Gastroesophageal sphincter (tissue), 4 donors: ENCODE measurements around the gene SIVA1. TPM values are rescaled to one million over a fixed set of nuclear protein-coding genes. Genes with fewer than 3 reads are reported as not detected.

Source experiments
- ATAC-seq: fragments of 150-250 bp; one replicate; pipeline ENCODE4 v1.9.1; 2016; ENCODE audit warnings: mild to moderate bottlenecking, moderate library complexity
- H3K27ac ChIP-seq, 4 donors: fragments of 200-600 bp; sonication (generic) in 3 of 4; 1 replicate in 3 of 4; 2 replicates in 1 of 4; pipeline ENCODE4 v1.5.1; 2016 to 2019
- H3K27me3 ChIP-seq: fragments of 200-600 bp; sonication (generic); one replicate; pipeline ENCODE4 v1.5.1; 2019
- H3K36me3 ChIP-seq, 2 donors: fragments of 200-600 bp; sonication (generic); one replicate each; pipeline ENCODE4 v1.5.1; 2019; ENCODE audit warnings: control low read depth in 1 of 2
- H3K4me1 ChIP-seq, 3 donors: fragments of 200-600 bp; sonication (generic); 1 replicate in 2 of 3; 2 replicates in 1 of 3; pipeline ENCODE4 v1.5.1; 2016 to 2019; ENCODE audit warnings: control low read depth in 2 of 3
- H3K4me3 ChIP-seq, 2 donors: fragments of 200-600 bp; sonication (generic); one replicate each; pipeline ENCODE4 v1.5.1; 2019; ENCODE audit warnings: mild to moderate bottlenecking in 1 of 2, moderate library complexity in 1 of 2
- H3K9me3 ChIP-seq, 3 donors: fragments of 200-600 bp; sonication (generic); one replicate each; pipeline ENCODE4 v1.5.1; 2017 to 2019; ENCODE audit warnings: control low read depth in 2 of 3
- EP300 ChIP-seq: sonication (generic); formaldehyde crosslinking; IDR thresholded peaks from one replicate; pipeline ENCODE4 v1.6.1; 2017; ENCODE audit warnings: antibody characterized with exemption, mild to moderate bottlenecking
- POLR2A ChIP-seq, 2 donors: fragments of 450-650 bp; IDR thresholded peaks; one replicate each; pipeline ENCODE4 v1.6.1; 2017; ENCODE audit warnings: antibody characterized with exemption in 2 of 2, mild to moderate bottlenecking in 2 of 2, moderate library complexity in 1 of 2
- POLR2AphosphoS5 ChIP-seq: sonication (generic); formaldehyde crosslinking; IDR thresholded peaks from one replicate; pipeline ENCODE4 v1.6.1; 2017; ENCODE audit warnings: antibody characterized with exemption
- WGBS, 2 donors: methylation state at CpG; one replicate each; pipeline ENCODE4 v1.1.5; 2018; ENCODE audit warnings: low coverage in 1 of 2; 5-methylcytosine and 5-hydroxymethylcytosine counted together
- total RNA-seq, 4 donors: library from RNA; depleted of rRNA; stranded (reverse); fragments of >200 nt; gene quantifications; one replicate each; pipeline ENCODE4 v1.1.0, GENCODE V29; 2016
- TF ChIP-seq, protein P1 (sequence below), 4 experiments: fragments of 200-600 bp in 2 of 4; fragments of 450-650 bp in 2 of 4; sonication (generic) in 1 of 4; IDR thresholded peaks; one replicate each; pipeline ENCODE4 v1.5.1; 2017 to 2019; ENCODE audit warnings: antibody characterized with exemption in 4 of 4, mild to moderate bottlenecking in 2 of 4, moderate library complexity in 2 of 4

The SIVA1 gene
- total RNA-seq, 4 donors from 2014 or later: 188 to 513 (median 363) TPM

DNA sequence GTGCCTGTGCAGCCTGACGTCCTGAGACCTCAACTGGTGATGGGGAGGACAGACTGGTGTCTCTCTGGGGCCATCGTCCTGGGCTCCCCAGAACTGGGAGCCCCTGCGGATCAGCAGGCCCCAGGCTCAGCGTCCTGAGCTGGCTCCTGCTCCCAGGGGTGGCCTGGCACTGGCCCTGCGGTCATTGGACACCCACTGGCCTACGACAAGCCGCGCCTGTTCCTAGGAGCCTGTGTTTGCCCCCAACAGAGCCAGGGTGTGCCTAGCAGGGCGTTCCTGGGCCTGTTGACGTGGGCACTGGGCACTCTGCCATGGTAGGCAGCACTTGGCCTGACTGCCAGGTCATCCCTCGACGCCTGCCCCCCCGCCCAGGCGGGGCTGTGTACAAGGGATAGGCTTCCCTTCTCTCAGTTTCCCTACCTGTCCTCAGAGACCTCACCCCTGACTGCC lies 20.6 kb upstream of the SIVA1 start:
- Histone ChIP-seq H3K27me3 (no peaks in the 10 kb centered on the region), H3K36me3 (no peaks in the 10 kb centered on the region), H3K27ac (peak overlapping the region in 3 of 4 donors; percentile 31 to 85 (median 44)), H3K9me3 (no peaks in the 10 kb centered on the region), H3K4me1 (peaks cover 0 to 61% (median 22%) of the 10 kb centered on the region in 3 donors), H3K4me3 (no peak overlapping the region)
- 87% methylated on average over 3 of the region's 14 CpGs; no CpG with 5 or more reads in 1 of the 2 donors for WGBS, 2 donors
- peak; percentile 45 for ATAC-seq
- TF ChIP-seq, protein P1, sequence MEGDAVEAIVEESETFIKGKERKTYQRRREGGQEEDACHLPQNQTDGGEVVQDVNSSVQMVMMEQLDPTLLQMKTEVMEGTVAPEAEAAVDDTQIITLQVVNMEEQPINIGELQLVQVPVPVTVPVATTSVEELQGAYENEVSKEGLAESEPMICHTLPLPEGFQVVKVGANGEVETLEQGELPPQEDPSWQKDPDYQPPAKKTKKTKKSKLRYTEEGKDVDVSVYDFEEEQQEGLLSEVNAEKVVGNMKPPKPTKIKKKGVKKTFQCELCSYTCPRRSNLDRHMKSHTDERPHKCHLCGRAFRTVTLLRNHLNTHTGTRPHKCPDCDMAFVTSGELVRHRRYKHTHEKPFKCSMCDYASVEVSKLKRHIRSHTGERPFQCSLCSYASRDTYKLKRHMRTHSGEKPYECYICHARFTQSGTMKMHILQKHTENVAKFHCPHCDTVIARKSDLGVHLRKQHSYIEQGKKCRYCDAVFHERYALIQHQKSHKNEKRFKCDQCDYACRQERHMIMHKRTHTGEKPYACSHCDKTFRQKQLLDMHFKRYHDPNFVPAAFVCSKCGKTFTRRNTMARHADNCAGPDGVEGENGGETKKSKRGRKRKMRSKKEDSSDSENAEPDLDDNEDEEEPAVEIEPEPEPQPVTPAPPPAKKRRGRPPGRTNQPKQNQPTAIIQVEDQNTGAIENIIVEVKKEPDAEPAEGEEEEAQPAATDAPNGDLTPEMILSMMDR (IDR thresholded peaks at IDR 0.05): no peak
- TF ChIP-seq POLR2AphosphoS5: peak; percentile 71
- TF ChIP-seq POLR2A (IDR thresholded peaks at IDR 0.05): peak in 1 of 2 donors; percentile 14
- no peak for TF ChIP-seq EP300

DNA sequence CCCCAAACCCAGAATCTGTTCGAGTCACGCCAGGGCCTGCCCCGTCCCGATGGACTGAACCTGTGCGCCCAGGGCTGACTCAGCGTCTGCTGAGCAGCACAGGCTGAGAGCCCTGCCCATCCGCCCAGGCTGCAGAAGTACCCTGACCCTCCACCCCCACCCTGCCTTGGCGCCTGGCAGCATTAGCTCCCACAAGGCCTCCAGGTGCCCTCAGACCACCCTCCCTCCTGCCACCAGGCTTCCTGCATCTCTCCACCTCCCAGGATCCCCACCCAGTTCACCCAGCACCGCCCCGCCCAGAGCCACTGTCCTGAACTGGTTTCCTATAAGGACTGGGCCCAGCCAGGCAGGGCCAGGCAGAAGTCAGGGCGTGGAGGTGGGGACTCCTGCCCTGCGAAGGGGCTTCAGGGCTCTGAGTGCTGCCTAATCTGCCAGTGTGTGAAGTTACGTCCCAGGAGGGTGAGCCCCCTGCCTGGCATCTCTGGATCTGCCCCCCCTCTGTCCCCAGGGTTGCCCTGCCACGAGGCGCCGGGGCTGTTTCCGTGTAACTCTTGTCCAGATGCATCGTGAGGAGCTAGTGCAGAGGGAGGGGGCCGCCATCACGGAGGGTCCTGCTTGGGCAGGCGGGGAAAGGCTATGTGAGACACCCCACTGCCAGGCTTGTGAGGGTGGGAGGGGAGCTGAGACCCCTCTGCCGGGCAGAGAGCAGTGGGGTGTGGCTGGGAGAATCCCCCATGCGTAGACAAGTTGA lies 19.8 kb upstream of the SIVA1 start:
- no peak overlapping the region for H3K4me3 ChIP-seq
- WGBS, 2 donors: 100% methylated on average over 3 of the region's 23 CpGs; no CpG with 5 or more reads in 1 of the 2 donors
- H3K4me1 ChIP-seq: peaks cover 0 to 61% (median 22%) of the 10 kb centered on the region in 3 donors

DNA sequence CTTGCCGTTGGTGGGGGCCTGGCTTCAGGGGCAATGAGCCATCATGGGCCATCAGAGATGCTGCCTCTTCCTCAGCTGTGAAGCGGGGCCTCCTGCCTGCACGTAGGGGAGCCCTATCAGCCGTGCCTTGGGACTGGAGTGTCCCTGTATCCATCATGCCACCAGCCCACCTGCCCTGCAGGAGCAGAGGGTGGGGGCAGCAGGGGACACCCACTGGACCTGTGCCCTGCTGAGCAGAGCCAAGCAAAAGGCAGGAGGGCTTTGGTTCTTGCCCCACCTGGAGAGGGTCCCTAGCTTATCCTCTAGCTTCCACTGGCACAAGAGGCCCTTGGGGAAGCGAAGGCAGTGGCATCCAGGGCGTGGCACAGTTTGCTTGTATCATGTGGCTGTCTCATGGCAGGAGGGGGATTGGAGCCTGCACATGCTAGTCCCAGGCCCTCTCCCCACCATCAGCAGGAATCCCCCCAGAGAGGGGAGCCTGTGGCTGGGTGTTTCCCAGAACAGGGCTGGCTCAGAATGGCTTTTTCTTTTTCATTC lies 18.8 kb upstream of the SIVA1 start:
- Histone ChIP-seq H3K36me3 (peaks cover 0 to 7% of the 10 kb centered on the region in 2 donors), H3K9me3 (no peaks in the 10 kb centered on the region), H3K27ac (peak overlapping the region in 2 of 4 donors; percentile 85 to 88), H3K27me3 (no peaks in the 10 kb centered on the region), H3K4me3 (no peak overlapping the region), H3K4me1 (peaks cover 0 to 61% (median 22%) of the 10 kb centered on the region in 3 donors)
- no CpG with 5 or more reads among the region's 6 CpGs for WGBS, 2 donors
- TF ChIP-seq, protein P1 (IDR thresholded peaks at IDR 0.05): no peak
- TF ChIP-seq POLR2A (IDR thresholded peaks at IDR 0.05) (no peak), EP300 (no peak), POLR2AphosphoS5 (no peak)
- ATAC-seq: no peak

More for the DNA sequence above, 19.8 kb upstream of the SIVA1 start:
- TF ChIP-seq POLR2AphosphoS5 (no peak), POLR2A (IDR thresholded peaks at IDR 0.05) (no peak), EP300 (no peak)
- TF ChIP-seq, protein P1 (IDR thresholded peaks at IDR 0.05): no peak
- Histone ChIP-seq H3K27ac (peak overlapping the region in 3 of 4 donors; percentile 31 to 85 (median 44)), H3K9me3 (no peaks in the 10 kb centered on the region), H3K27me3 (no peaks in the 10 kb centered on the region), H3K36me3 (no peaks in the 10 kb centered on the region)
- no peak for ATAC-seq

- Histone ChIP-seq H3K36me3 (peaks cover 0 to 11% of the 10 kb centered on the region in 2 donors), H3K27me3 (no peaks in the 10 kb centered on the region), H3K9me3 (no peaks in the 10 kb centered on the region), H3K4me1 (peaks cover 0 to 61% (median 22%) of the 10 kb centered on the region in 3 donors), H3K27ac (peak overlapping the region in 3 of 4 donors; percentile 85 to 88 (median 86)), H3K4me3 (no peak overlapping the region)
- no peak for TF ChIP-seq EP300
- TF ChIP-seq, protein P1 (IDR thresholded peaks at IDR 0.05): no peak
- no peak for TF ChIP-seq POLR2AphosphoS5
- TF ChIP-seq POLR2A (IDR thresholded peaks at IDR 0.05): no peak
- no peak for ATAC-seq
- no CpG with 5 or more reads among the region's 9 CpGs for WGBS, 2 donors
These were observed 18.4 kb upstream of the SIVA1 start for GRCh38 chr14:104734601-104734990.
